Heart right ventricle (tissue), 16 donors: ENCODE results near the gene EXOC6. TPM values are rescaled to one million over a fixed set of nuclear protein-coding genes. Genes with fewer than 3 reads are reported as not detected.

Experiments used
- ATAC-seq, 8 donors: fragments of 200-7000 bp; cut with Tn5 transposase; one replicate each; pipeline ENCODE4 v1.9.1; 2020; ENCODE audit warnings: mild to moderate bottlenecking in 8 of 8, moderate library complexity in 8 of 8, moderate number of reproducible peaks in 1 of 8
- DNase-seq, 2 donors: peaks; one replicate each; pipeline ENCODE4 v3.0.0-alpha.2; 2020
- H3K27ac ChIP-seq, 10 donors: fragments of 200-600 bp; sonication (generic) in 2 of 10; one replicate each; pipeline versions ENCODE4 v1.5.0 to v1.8.0; 2020 to 2022; ENCODE audit warnings: mild to moderate bottlenecking in 3 of 10
- H3K27me3 ChIP-seq, 7 donors: fragments of 200-600 bp; one replicate each; pipeline ENCODE4 v1.8.0; 2021 to 2022; ENCODE audit warnings: mild to moderate bottlenecking in 2 of 7
- H3K36me3 ChIP-seq, 9 donors: fragments of 200-600 bp; sonication (generic) in 1 of 9; one replicate each; pipeline versions ENCODE4 v1.5.0 to v1.8.0; 2020 to 2022; ENCODE audit warnings: mild to moderate bottlenecking in 2 of 9
- H3K4me1 ChIP-seq, 9 donors: fragments of 200-600 bp; sonication (generic) in 1 of 9; one replicate each; pipeline versions ENCODE4 v1.5.0 to v1.8.0; 2020 to 2022; ENCODE audit warnings: mild to moderate bottlenecking in 4 of 9
- H3K4me3 ChIP-seq, 10 donors: fragments of 200-600 bp; sonication (generic) in 2 of 10; one replicate each; pipeline versions ENCODE4 v1.5.0 to v1.8.0; 2020 to 2022; ENCODE audit warnings: mild to moderate bottlenecking in 7 of 10, moderate library complexity in 2 of 10
- H3K9me3 ChIP-seq, 11 donors: fragments of 200-600 bp in 10 of 11; sonication (generic) in 2 of 11; one replicate each; pipeline versions ENCODE4 v1.5.0 to v1.8.0; 2013 to 2022; ENCODE audit warnings: mild to moderate bottlenecking in 2 of 11, control low read depth in 1 of 11, moderate library complexity in 1 of 11
- WGBS, 2 donors: extraction: QIAGEN DNeasy Blood & Tissue Kit; methylation state at CpG; one replicate each; pipeline ENCODE4 v1.1.7; 2013; ENCODE audit warnings: inconsistent platforms in 1 of 2; 5-methylcytosine and 5-hydroxymethylcytosine counted together
- intact Hi-C, 10 donors: fragments of 100-400 bp; cut with DNase I; formaldehyde crosslinking; loops; one replicate each; pipeline versions ENCODE4 v1.11.1 to v1.14.2; 2022
- polyA plus RNA-seq, 2 donors: library from polyadenylated mRNA; stranded (reverse); fragments of 200-250 nt; gene quantifications; one replicate each; pipeline ENCODE4 v1.2.3, GENCODE V29; 2013
- total RNA-seq, 10 donors: library from RNA; stranded (reverse); fragmentation: NEBNext Ultra II Directional in 3 of 10; extraction: Animal tissue kit (Norgen Biotek cat#: 25700) in 3 of 10; gene quantifications; one replicate each; pipeline versions ENCODE4 v1.2.1 to v1.2.4, GENCODE V29; 2021 to 2023
- TF ChIP-seq, protein P1 (sequence below), 9 donors: fragments of 200-600 bp; sonication (generic) in 2 of 9; IDR thresholded peaks; one replicate each; pipeline versions ENCODE4 v1.5.0 to v1.8.0; 2021 to 2022; ENCODE audit warnings: antibody characterized with exemption in 9 of 9, mild to moderate bottlenecking in 5 of 9, moderate library complexity in 1 of 9
- donor health status: Arrhythmogenic right ventricular cardiomyopathy.
- donor health status: ischemic (EF 13 %, LVEDD 7.1; RV severe dilation, severe dysfunction).
- donor health status: healthy with polysubstance abuse.
- donor health status: DM: no; HTN: yes; CAD: no.
- donor health status: DM: no; HTN: no; CAD: no.
- donor health status: ischemic (EF 25% LVEDD 6.9; RV normal size, moderate dysfunction).
- donor health status: ischemic (EF 25% LVEDD 5.7; RV mildly dilated, moderate dysfunction).
- donor health status: healthy.
- donor health status: DM: yes; HTN: yes; CAD: no.
- donor health status: Ischemic cardiomyopathy.
- donor health status: ischemic (EF 35%, LVEDD 5.7; RV mildly dilated, moderate dysfunction).
- donor health status: nonischemic (EF 11% LVEDD 7.7; RV severe dilation, severe dysfunction).
- donor health status: DM: yes; HTN: yes; CAD: no.
- donor health status: PGD.
- donor health status: ischemic (EF 29% LVEDD 5.4; RV normal size, mild dysfunction).
- donor health status: nonischemic (EF 23%, LVEDD 6.1; RV moderate dilation, normal function).

The EXOC6 gene
- total and polyA plus RNA-seq, 12 donors, result 3.3 to 11.7 (median 9.2) TPM

- H3K4me1 ChIP-seq, result peaks cover 0 to 5% (median 0%) of the 10 kb centered on the region in 9 donors
- H3K4me3 ChIP-seq, result no peak overlapping the region
- no peak overlapping the region for H3K27ac ChIP-seq
- peaks cover 1 to 63% (median 55%) of the 10 kb centered on the region in 7 donors for H3K27me3 ChIP-seq
- ATAC-seq, result peak; percentile 33 to 83 (median 70)
- H3K9me3 ChIP-seq, result no peaks in the 10 kb centered on the region
- 54 to 57% methylated on average over 22 of the region's 22 CpGs for WGBS, 2 donors
- H3K36me3 ChIP-seq, result no peaks in the 10 kb centered on the region
- peak; percentile 27 to 34 for DNase-seq
- TF ChIP-seq, protein P1, sequence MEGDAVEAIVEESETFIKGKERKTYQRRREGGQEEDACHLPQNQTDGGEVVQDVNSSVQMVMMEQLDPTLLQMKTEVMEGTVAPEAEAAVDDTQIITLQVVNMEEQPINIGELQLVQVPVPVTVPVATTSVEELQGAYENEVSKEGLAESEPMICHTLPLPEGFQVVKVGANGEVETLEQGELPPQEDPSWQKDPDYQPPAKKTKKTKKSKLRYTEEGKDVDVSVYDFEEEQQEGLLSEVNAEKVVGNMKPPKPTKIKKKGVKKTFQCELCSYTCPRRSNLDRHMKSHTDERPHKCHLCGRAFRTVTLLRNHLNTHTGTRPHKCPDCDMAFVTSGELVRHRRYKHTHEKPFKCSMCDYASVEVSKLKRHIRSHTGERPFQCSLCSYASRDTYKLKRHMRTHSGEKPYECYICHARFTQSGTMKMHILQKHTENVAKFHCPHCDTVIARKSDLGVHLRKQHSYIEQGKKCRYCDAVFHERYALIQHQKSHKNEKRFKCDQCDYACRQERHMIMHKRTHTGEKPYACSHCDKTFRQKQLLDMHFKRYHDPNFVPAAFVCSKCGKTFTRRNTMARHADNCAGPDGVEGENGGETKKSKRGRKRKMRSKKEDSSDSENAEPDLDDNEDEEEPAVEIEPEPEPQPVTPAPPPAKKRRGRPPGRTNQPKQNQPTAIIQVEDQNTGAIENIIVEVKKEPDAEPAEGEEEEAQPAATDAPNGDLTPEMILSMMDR (IDR thresholded peaks at IDR 0.05), result peak; percentile 54 to 87 (median 78)
- intact Hi-C loops, result loop anchor here (1.0 to 10.0 kb wide), 7 partner anchors 204 to 274 kb away; no protein-coding TSS in a partner anchor
These were observed 232.2 kb downstream of the EXOC6 start for GRCh38 chr10:93080350-93081046.

GRCh38 chr10:93081318-93081717, 233.0 kb downstream of the EXOC6 start:
- H3K9me3 ChIP-seq, result no peaks in the 10 kb centered on the region
- DNase-seq (no peak), ATAC-seq (no peak)
- 52 to 58% methylated on average over 3 of the region's 3 CpGs for WGBS, 2 donors
- intact Hi-C loops, result loop anchor here (2.0 to 10.0 kb wide), 6 partner anchors 203 to 273 kb away; no protein-coding TSS in a partner anchor
- no peak overlapping the region for H3K27ac ChIP-seq
- TF ChIP-seq, protein P1 (IDR thresholded peaks at IDR 0.05), result no peak
- peaks cover 0 to 5% (median 0%) of the 10 kb centered on the region in 9 donors for H3K4me1 ChIP-seq
- no peaks in the 10 kb centered on the region for H3K36me3 ChIP-seq
- no peak overlapping the region for H3K4me3 ChIP-seq
- H3K27me3 ChIP-seq, result peaks cover 0 to 55% (median 47%) of the 10 kb centered on the region in 7 donors

DNA sequence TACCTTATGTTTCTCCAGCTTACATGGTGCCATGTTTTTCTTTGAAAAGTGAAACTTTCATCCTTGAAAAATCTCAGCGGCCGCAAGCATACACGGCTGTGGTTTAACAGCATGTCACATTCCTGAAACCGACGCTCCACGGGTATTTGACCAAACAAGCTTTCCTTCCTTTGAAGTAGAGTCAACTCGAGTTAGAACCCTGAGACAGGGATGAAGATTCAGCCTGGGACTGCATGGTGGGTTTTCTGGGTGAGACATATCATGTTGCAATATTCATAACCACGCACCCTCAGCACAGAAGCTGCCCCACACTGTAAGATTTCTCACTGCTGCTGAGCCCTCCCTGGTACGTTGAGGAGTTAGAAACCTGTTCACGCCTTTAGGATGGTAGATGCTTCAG, 233.5 kb downstream of the EXOC6 start:
- peaks cover 0 to 5% (median 0%) of the 10 kb centered on the region in 9 donors for H3K4me1 ChIP-seq
- TF ChIP-seq, protein P1 (IDR thresholded peaks at IDR 0.05), result no peak
- intact Hi-C loops, result loop anchor here (2.0 to 10.0 kb wide), 6 partner anchors 203 to 273 kb away; no protein-coding TSS in a partner anchor
- WGBS, 2 donors, result 62 to 70% methylated on average over 10 of the region's 10 CpGs
- H3K27ac ChIP-seq, result no peak overlapping the region
- no peak for DNase-seq
- H3K27me3 ChIP-seq, result peaks cover 0 to 52% (median 42%) of the 10 kb centered on the region in 7 donors
- no peak for ATAC-seq
- H3K36me3 ChIP-seq, result no peaks in the 10 kb centered on the region
- no peaks in the 10 kb centered on the region for H3K9me3 ChIP-seq
- H3K4me3 ChIP-seq, result no peak overlapping the region

DNA sequence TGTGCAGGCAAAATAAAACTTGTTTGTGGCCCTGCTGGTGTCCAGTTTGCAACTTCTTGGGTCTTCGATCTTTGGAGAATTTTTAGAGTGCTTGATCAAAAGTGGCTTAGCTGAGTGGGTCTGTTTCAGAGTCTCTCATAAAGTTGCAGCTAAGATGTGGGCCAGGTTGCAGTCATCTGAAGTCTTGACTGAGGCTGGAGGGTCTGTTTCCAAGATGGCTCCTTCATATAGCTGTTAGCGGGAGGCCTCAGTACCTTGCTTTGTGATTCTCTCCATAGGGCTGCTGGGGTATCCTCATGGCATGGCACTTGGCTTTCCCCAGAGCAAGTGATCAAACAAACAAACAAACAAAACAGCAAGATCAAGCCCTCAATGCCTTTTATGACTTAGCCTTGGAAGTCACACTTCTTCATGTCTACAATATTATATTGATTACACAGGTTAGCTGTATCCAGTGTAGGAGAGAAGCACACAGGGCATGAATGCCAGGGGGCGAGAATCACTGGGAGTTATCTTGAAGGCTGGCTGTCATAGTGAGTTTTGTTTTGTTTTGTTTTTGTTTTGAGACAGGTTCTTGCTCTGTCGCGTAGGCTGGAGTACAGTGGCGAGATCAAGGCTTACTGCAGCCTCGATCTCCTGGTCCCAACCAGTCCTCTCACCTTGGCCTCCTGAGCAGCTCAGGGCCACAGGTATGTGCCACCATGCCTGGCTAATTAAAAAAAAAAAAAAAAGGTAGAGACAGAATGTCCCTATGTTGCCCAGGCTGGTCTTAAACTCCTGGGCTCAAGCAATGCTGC, 235.6 kb downstream of the EXOC6 start:
- Histone ChIP-seq H3K9me3 (no peaks in the 10 kb centered on the region), H3K4me1 (peaks cover 0 to 5% (median 0%) of the 10 kb centered on the region in 9 donors), H3K4me3 (no peak overlapping the region), H3K27ac (no peak overlapping the region), H3K36me3 (no peaks in the 10 kb centered on the region), H3K27me3 (peaks cover 0 to 40% (median 21%) of the 10 kb centered on the region in 7 donors)
- no peak for ATAC-seq
- 89 to 93% methylated on average over 7 of the region's 7 CpGs for WGBS, 2 donors
- intact Hi-C loops, result loop anchor here in 8 of 10 donors (5.0 to 10.0 kb wide), 4 partner anchors 201 to 271 kb away; no protein-coding TSS in a partner anchor
- DNase-seq, result no peak
- TF ChIP-seq, protein P1 (IDR thresholded peaks at IDR 0.05), result no peak
